NT2/D1 (cell line): ENCODE results near the gene DNAI1.

Experiments
- YY1 ChIP-seq: IDR thresholded peaks from 2 replicates; pipeline ENCODE4 v1.6.1; 2011; ENCODE audit not compliant: insufficient read length, insufficient read depth
- ZNF274 ChIP-seq: IDR thresholded peaks from 2 replicates; pipeline ENCODE4 v1.6.1; 2011; ENCODE audit warnings: mild to moderate bottlenecking, low read depth, low read length

DNA sequence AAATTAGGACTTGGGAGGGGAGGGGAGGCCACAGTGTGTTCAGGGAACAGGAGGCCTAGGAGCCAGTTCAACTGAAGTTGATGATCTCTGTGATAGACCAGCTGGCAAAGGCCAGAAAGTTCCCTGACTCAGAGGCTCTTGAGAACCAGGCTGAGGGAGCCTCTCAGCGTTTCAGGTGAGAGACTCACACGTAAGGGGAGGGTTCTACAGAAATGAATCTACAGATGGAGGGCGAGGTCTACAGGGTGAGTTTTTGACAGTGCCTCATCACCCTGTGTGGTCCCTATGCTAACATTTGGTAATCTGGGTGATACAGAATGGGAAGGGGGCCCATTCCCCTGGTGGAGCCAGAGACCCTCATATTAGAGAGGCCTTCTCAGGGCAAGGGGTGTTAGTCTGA is 32.2 kb downstream of the DNAI1 start:
- no peak for TF ChIP-seq YY1
- no peak for TF ChIP-seq ZNF274
